ENCODE data around the gene AFF3.
A peak's percentile ranks its signal among the peaks of the same experiment; 100 is the strongest.

The AFF3 gene

GRCh38 chr2:99772591-99773331, 369.6 kb downstream of the AFF3 start:
- TF ChIP-seq, protein P1, sequence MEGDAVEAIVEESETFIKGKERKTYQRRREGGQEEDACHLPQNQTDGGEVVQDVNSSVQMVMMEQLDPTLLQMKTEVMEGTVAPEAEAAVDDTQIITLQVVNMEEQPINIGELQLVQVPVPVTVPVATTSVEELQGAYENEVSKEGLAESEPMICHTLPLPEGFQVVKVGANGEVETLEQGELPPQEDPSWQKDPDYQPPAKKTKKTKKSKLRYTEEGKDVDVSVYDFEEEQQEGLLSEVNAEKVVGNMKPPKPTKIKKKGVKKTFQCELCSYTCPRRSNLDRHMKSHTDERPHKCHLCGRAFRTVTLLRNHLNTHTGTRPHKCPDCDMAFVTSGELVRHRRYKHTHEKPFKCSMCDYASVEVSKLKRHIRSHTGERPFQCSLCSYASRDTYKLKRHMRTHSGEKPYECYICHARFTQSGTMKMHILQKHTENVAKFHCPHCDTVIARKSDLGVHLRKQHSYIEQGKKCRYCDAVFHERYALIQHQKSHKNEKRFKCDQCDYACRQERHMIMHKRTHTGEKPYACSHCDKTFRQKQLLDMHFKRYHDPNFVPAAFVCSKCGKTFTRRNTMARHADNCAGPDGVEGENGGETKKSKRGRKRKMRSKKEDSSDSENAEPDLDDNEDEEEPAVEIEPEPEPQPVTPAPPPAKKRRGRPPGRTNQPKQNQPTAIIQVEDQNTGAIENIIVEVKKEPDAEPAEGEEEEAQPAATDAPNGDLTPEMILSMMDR (conservative IDR thresholded peaks at IDR 0.05): no peak
- H3K27ac ChIP-seq: no peak overlapping the region

DNA sequence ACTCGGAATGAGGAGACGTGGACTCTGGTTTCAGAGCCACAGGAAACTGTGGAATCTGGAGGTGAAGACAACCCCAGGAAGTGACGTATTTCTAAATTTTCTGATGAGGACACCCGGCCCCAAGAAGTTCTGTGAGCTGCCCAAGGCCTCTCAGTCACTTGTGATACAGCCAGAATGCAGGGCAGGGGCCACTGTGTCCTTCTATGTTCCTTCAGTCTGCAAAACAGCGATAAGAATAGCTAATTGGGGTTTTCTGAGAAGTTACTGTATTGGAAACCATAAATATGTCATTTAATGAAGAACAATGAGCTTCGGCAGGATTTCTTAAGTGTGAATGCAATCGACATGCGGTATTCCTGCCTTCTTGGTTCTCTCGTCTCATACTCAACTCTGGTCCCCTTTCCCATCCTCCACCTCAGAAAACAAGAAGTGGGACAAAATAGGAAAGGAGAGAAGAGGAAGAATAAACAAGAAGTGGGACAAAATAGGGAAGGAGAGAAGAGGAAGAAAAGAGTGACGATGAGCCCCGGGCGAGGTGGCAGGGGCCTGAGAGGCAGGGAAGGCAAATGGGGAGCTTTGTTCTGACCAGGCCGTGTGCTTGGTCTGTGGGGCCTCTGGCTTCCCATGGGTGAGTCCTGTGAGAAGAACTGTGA, 370.6 kb downstream of the AFF3 start:
- H3K27ac ChIP-seq: no peak overlapping the region

GRCh38 chr2:99770876-99771275, 371.5 kb downstream of the AFF3 start:
- no peak overlapping the region for H3K27ac ChIP-seq
- TF ChIP-seq, protein P1 (conservative IDR thresholded peaks at IDR 0.05): no peak

More for the DNA sequence above, 370.6 kb downstream of the AFF3 start:
- TF ChIP-seq, protein P1 (conservative IDR thresholded peaks at IDR 0.05): no peak

DNA sequence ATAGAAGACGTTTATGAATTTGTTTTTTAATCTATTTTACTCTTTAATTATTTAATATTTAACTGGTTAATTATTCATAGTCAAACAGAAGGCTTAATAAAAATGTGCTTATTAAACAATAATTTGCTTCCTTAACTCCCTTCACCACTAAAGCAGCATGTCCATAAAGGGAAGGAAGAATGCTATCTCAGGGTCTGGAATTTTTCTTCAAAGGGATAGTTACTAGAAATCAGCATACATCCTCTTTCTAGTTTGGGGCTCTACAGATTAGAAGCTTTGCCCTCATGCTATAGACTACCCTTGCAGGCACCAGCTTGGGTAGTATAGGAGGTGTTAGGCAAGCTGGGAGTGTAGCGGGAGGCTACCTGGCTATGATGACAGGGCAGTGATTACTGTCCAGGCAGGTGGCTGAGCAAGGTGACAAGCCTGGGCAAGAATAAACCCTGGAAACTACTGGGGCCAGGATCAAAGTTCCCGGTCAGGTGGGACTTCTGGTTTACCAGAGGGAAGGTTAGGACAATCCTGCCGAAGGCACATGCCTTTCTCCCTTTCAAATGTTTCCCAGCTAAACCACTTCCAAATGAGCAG, 376.6 kb downstream of the AFF3 start:
- TF ChIP-seq, protein P1 (conservative IDR thresholded peaks at IDR 0.05): no peak
- peak overlapping the region; percentile 62 for H3K27ac ChIP-seq

GRCh38 chr2:99763764-99764163, 378.6 kb downstream of the AFF3 start:
- TF ChIP-seq, protein P1 (conservative IDR thresholded peaks at IDR 0.05): no peak
- H3K27ac ChIP-seq: peak overlapping the region; percentile 62; the same call in 1 of the 2 replicates

- H3K27ac ChIP-seq: no peak overlapping the region
- TF ChIP-seq, protein P1 (conservative IDR thresholded peaks at IDR 0.05): no peak
Measured at GRCh38 chr2:99762714-99763113, 379.7 kb downstream of the AFF3 start.

DNA sequence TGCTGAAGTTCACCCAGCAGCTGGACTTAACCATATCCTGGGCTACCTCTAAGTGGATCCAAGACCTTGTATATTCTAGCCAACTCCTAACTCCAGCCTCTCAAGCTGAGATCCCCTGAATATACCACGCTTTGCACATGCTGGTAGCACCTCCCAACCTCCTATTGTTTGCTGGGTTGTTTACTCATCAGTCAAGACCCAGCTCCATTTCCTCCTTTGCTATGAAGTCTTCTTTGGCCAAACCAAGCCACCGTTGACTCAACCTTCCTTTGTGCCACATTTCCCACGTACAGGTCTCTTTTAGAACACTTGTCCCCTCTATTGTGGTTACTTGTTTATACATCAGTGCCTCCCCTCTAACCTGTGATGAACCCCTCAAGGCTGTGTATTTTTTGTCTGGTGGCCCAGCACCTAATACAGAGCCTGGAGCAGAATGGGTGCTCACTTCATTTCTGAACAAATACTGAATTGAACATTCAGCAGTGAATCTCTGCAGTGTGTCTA, 384.7 kb downstream of the AFF3 start:
- TF ChIP-seq, protein P1 (conservative IDR thresholded peaks at IDR 0.05): no peak
- H3K27ac ChIP-seq: no peak overlapping the region

Data from VCaP (cell line).